GM12878 (cell line): ENCODE data around the gene SUSD1. TPM values are rescaled to one million over a fixed set of nuclear protein-coding genes. Genes with fewer than 3 reads are reported as not detected.

ENCODE experiments used
- ATAC-seq: fragments of 200-7000 bp; cut with Tn5 transposase; 3 replicates; pipeline ENCODE4 v1.9.1; 2020; ENCODE audit warnings: mild to moderate bottlenecking, moderate library complexity
- BruUV-seq: library from RNA; stranded (reverse); fragments of 400-500 nt; replicated peaks from 2 replicates; lab custom pipeline; 2021; lab: Mats Ljungman, UMichigan
- CTCF ChIA-PET: fragments of 300-600 bp; sonication (Branson Sonifier 250); formaldehyde crosslinking; extraction: SDS; loops from one replicate; lab custom pipeline; 2021; ENCODE audit warnings: inconsistent platforms; lab: Yijun Ruan, JAX
- POLR2A ChIA-PET: fragments of 350-600 bp; formaldehyde crosslinking; extraction: SDS; loops from one replicate; lab custom pipeline; 2021; ENCODE audit warnings: inconsistent platforms; lab: Charles Lee
- RAD21 ChIA-PET: fragments of 300-600 bp; sonication (Branson Sonifier 250); formaldehyde crosslinking; loops from one replicate; lab custom pipeline; 2023; ENCODE audit warnings: antibody characterized with exemption; ENCODE audit not compliant: unreplicated experiment; lab: Charles Lee
- SMC1A ChIA-PET: fragments of 300-600 bp; sonication (Branson Sonifier 250); formaldehyde crosslinking; loops from one replicate; lab custom pipeline; 2023; ENCODE audit not compliant: unreplicated experiment, uncharacterized antibody; lab: Charles Lee
- DNase-seq: peaks from one replicate; pipeline ENCODE4 v3.0.0-alpha.2; 2011; ENCODE audit warnings: low read depth, low spot score
- FAIRE-seq: peaks from 3 replicates; lab custom pipeline; 2011; peaks lifted over from hg19 to GRCh38; lab: Jason Lieb, UNC
- H2AFZ ChIP-seq: 2 replicates; pipeline ENCODE4 v1.6.0; 2011; ENCODE audit warnings: low read depth, low read length, control low read depth; ENCODE audit not compliant: control insufficient read depth
- H3K27ac ChIP-seq: 2 replicates; pipeline ENCODE4 v1.5.1; 2011; ENCODE audit warnings: control low read depth; ENCODE audit not compliant: control insufficient read depth, insufficient read depth
- H3K27me3 ChIP-seq, 2 experiments: replicated peaks in 1 of 2; 2 replicates each; pipeline versions ENCODE4 v1.6.0 to v1.6.1; 2011; ENCODE audit warnings: low read length in 1 of 2; ENCODE audit not compliant: control insufficient read depth in 2 of 2, insufficient read depth in 2 of 2
- H3K36me3 ChIP-seq, 2 experiments: 2 replicates each; pipeline ENCODE4 v1.5.1; 2011; ENCODE audit warnings: low read length in 1 of 2; ENCODE audit not compliant: control insufficient read depth in 2 of 2, insufficient read depth in 2 of 2
- H3K4me1 ChIP-seq: 2 replicates; pipeline ENCODE4 v1.6.1; 2011; ENCODE audit warnings: mild to moderate bottlenecking, low read length, moderate library complexity, mixed read lengths; ENCODE audit not compliant: control insufficient read depth, insufficient read depth
- H3K4me2 ChIP-seq: 2 replicates; pipeline ENCODE4 v1.6.0; 2011; ENCODE audit warnings: control low read depth; ENCODE audit not compliant: control insufficient read depth, insufficient read depth
- H3K4me3 ChIP-seq: fragments of 200-600 bp; sonication (generic); 2 replicates; pipeline ENCODE4 v1.5.1; 2016
- H3K79me2 ChIP-seq: 2 replicates; pipeline ENCODE4 v1.6.0; 2011; ENCODE audit warnings: low read length; ENCODE audit not compliant: control insufficient read depth, insufficient read depth
- H3K9ac ChIP-seq: 2 replicates; pipeline ENCODE4 v1.8.0; 2011; ENCODE audit warnings: low read length, control low read depth, mixed read lengths; ENCODE audit not compliant: control insufficient read depth, insufficient read depth
- H3K9me3 ChIP-seq: replicated peaks from 3 replicates; pipeline ENCODE4 v1.5.1; 2011; ENCODE audit warnings: mild to moderate bottlenecking, low read length; ENCODE audit not compliant: control insufficient read depth, insufficient read depth
- H4K20me1 ChIP-seq: 2 replicates; pipeline ENCODE4 v1.6.0; 2011; ENCODE audit not compliant: control insufficient read depth, insufficient read depth
- BRCA1 ChIP-seq: IDR thresholded peaks from 2 replicates; pipeline ENCODE4 v1.6.1; 2011; ENCODE audit warnings: low read depth, low read length, improper control_type of control experiment
- CBFB ChIP-seq: IDR thresholded peaks from 2 replicates; pipeline ENCODE4 v1.6.1; 2016; ENCODE audit warnings: antibody characterized with exemption, low read depth
- CHD1 ChIP-seq: IDR thresholded peaks from 2 replicates; pipeline ENCODE4 v1.6.1; 2012; ENCODE audit warnings: low read depth, low read length, improper control_type of control experiment
- EGR1 ChIP-seq, 2 experiments: IDR thresholded peaks; 1 replicate in 1 of 2; 2 replicates in 1 of 2; pipeline ENCODE4 v1.6.1; 2011 to 2012; ENCODE audit warnings: low read depth in 2 of 2, low read length in 2 of 2, borderline replicate concordance in 1 of 2, mild to moderate bottlenecking in 1 of 2, moderate library complexity in 1 of 2
- GATAD2B ChIP-seq: fragments of 450-650 bp; conservative IDR thresholded peaks from 2 replicates; pipeline ENCODE4 v1.6.1; 2017; ENCODE audit warnings: low read depth, mild to moderate bottlenecking, moderate library complexity
- HDGF ChIP-seq: fragments of 450-650 bp; IDR thresholded peaks from 2 replicates; pipeline ENCODE4 v1.6.1; 2016; ENCODE audit warnings: antibody characterized with exemption
- MEF2A ChIP-seq: IDR thresholded peaks from 2 replicates; pipeline ENCODE4 v1.6.1; 2011; ENCODE audit warnings: low read depth, mild to moderate bottlenecking, low read length, moderate library complexity; ENCODE audit not compliant: insufficient read depth
- RAD51 ChIP-seq: fragments of 450-650 bp; IDR thresholded peaks from 2 replicates; pipeline ENCODE4 v1.6.1; 2016; ENCODE audit warnings: moderate library complexity, mild to moderate bottlenecking, inconsistent platforms
- TARDBP ChIP-seq: IDR thresholded peaks from 2 replicates; pipeline ENCODE4 v1.6.1; 2016; ENCODE audit warnings: borderline replicate concordance
- TBL1XR1 ChIP-seq: IDR thresholded peaks from 2 replicates; pipeline ENCODE4 v1.6.1; 2012; ENCODE audit warnings: low read depth, low read length, improper control_type of control experiment
- TCF12 ChIP-seq: IDR thresholded peaks from 2 replicates; pipeline ENCODE4 v1.6.1; 2011; ENCODE audit warnings: low read depth, mild to moderate bottlenecking, low read length
- WRNIP1 ChIP-seq: IDR thresholded peaks from 2 replicates; pipeline ENCODE4 v1.6.1; 2011; ENCODE audit warnings: low read depth, low read length, improper control_type of control experiment, borderline replicate concordance
- YBX1 ChIP-seq: fragments of 450-650 bp; IDR thresholded peaks from 2 replicates; pipeline ENCODE4 v1.6.1; 2016; ENCODE audit warnings: antibody characterized with exemption
- ZNF622 ChIP-seq: fragments of 450-650 bp; IDR thresholded peaks from 2 replicates; pipeline ENCODE4 v1.6.1; 2017; ENCODE audit warnings: mild to moderate bottlenecking, inconsistent platforms
- WGBS: methylation state at CpG from one replicate; pipeline ENCODE4 v1.1.6; 2016; ENCODE audit warnings: low lambda C conversion rate; ENCODE audit not compliant: insufficient replicate concordance, insufficient coverage; ENCODE audit errors: missing lambda C conversion rate; 5-methylcytosine and 5-hydroxymethylcytosine counted together
- in situ Hi-C: fragments of 300-500 bp; cut with MboI; formaldehyde crosslinking; loops from 9 replicates; pipeline ENCODE4 v1.14.3; 2018; ENCODE audit warnings: mixed read lengths
- intact Hi-C: fragments of 100-400 bp; cut with micrococcal nuclease; formaldehyde crosslinking; loops from one replicate; pipeline ENCODE4 v1.14.2; 2022; ENCODE audit not compliant: unreplicated experiment
- polyA plus RNA-seq, 11 experiments: library from polyadenylated mRNA; depleted of rRNA in 4 of 11; unstranded in 6 of 11; stranded (reverse) in 5 of 11; fragments of >200 nt; fragmentation: Nextera tagmentation in 4 of 11; fragmentation: Illumina TruSeq in 1 of 11; extraction: Ambion mirVana in 4 of 11; extraction: Trizol in 1 of 11; gene quantifications; 1 replicate in 1 of 11; 2 replicates in 10 of 11; pipeline versions ENCODE4 v1.2.1 to v1.2.3, GENCODE V29; 2011 to 2016; ENCODE audit warnings: inconsistent platforms in 2 of 11, missing spikeins in 2 of 11, low read depth in 1 of 11
- total RNA-seq, 4 experiments: library from RNA; depleted of rRNA in 3 of 4; stranded (reverse); fragments of >200 nt in 3 of 4; fragmentation: Illumina TruSeq in 1 of 4; extraction: Trizol in 1 of 4; gene quantifications; 2 replicates each; pipeline versions ENCODE4 v1.2.1 to v1.2.3, GENCODE V29; 2013 to 2021
- TF ChIP-seq, protein P1 (sequence below): fragments of 150-350 bp; IDR thresholded peaks from 2 replicates; pipeline ENCODE4 v1.6.1; 2016; ENCODE audit warnings: low read depth, low read length
- TF ChIP-seq, protein P2 (sequence below): fragments of 450-650 bp; IDR thresholded peaks from 2 replicates; pipeline ENCODE4 v1.6.1; 2016; ENCODE audit warnings: mild to moderate bottlenecking

Gene SUSD1
- total and polyA plus RNA-seq, 10 of the 15 experiments (the other 5 are each of a cell fraction or from before 2014, with no cell fraction given), result 6.7 to 20.8 (median 13.2) TPM

DNA sequence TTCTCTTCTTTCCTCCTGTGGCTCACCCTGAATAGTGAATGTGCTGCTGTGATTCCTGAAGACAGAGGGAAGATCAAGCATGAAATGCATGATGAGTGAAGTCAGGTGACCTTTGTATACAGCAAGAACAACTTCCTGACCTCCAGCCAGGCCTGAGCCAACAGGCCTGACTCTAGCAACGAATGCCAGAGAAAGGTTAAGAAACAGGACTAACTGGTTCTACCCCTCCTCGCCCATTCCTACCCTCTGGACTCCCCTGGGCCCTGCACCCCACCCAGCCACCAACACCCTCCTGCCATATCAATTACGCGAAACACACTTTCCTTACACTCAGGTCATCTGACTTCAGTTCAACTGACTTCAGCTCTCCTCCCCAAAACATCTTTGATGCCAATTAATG is 4.9 kb downstream of the SUSD1 start:
- H3K9me3 ChIP-seq, result no peaks in the 10 kb centered on the region
- no peak overlapping the region for H3K4me3 ChIP-seq
- no peak overlapping the region for H2AFZ ChIP-seq
- H3K4me1 ChIP-seq, result peaks cover 10% of the 10 kb centered on the region
- ChIA-PET POLR2A (no interaction called here), SMC1A (interaction anchor here (0.6 to 0.7 kb wide), 2 partner anchors 1355 to 1423 kb away, joined by 3 to 5 read pairs; no protein-coding TSS in a partner anchor), RAD21 (no interaction called here), CTCF (no interaction called here)
- FAIRE-seq (no peak), ATAC-seq (no peak), DNase-seq (no peak)
- H3K27ac ChIP-seq, result no peak overlapping the region
- no TSS peak for BruUV-seq
- in situ Hi-C loops, result no loop called here
- TF ChIP-seq HDGF, result no peak
- no peak for TF ChIP-seq RAD51
- TF ChIP-seq EGR1 (IDR thresholded peaks at IDR 0.05; ENCODE audit: borderline replicate concordance in 1 of 2, low read depth in 2 of 2, low read length in 2 of 2), result no peak
- TF ChIP-seq MEF2A, result no peak
- no peaks in the 10 kb centered on the region for H3K36me3 ChIP-seq
- WGBS, result 81% methylated on average over 4 of the region's 4 CpGs
- H3K9ac ChIP-seq, result no peak overlapping the region
- no peaks in the 10 kb centered on the region for H3K79me2 ChIP-seq
- no peaks in the 10 kb centered on the region for H4K20me1 ChIP-seq
- H3K27me3 ChIP-seq, result no peaks in the 10 kb centered on the region
- intact Hi-C loops, result loop anchor here (5.0 kb wide), 1 partner anchor 162 kb away; the partner anchor contains the start of gene PTBP3
- H3K4me2 ChIP-seq, result no peak overlapping the region

DNA sequence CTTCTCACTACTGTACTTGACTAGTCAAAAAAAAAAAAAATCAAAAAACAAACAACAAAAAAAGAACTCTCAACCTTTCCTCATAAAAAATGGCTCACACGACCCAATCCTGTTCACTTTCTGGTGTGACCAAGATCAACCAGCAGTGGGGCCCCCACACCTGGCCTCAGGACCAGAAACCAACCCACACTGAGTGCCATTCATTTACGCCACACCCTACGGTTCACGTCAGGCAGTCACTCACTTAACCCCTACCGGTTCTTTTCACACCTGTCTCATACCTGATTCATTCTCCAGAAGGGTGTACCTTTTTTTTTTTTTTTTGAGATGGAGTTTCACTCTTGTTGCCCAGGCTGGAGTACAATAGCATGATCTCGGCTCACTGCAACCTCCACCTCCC is 5.7 kb downstream of the SUSD1 start:
- ChIA-PET RAD21 (no interaction called here), SMC1A (interaction anchor here (0.7 kb wide), 1 partner anchor 1423 kb away, joined by 5 read pairs; no protein-coding TSS in a partner anchor), CTCF (no interaction called here), POLR2A (no interaction called here)
- H3K27me3 ChIP-seq, result no peaks in the 10 kb centered on the region
- WGBS, result 82% methylated on average over 6 of the region's 6 CpGs
- H2AFZ ChIP-seq, result no peak overlapping the region
- intact Hi-C loops, result no loop called here
- DNase-seq (no peak), FAIRE-seq (no peak), ATAC-seq (no peak)
- BruUV-seq, result no TSS peak
- H4K20me1 ChIP-seq, result no peaks in the 10 kb centered on the region
- H3K36me3 ChIP-seq, result no peaks in the 10 kb centered on the region
- no peaks in the 10 kb centered on the region for H3K9me3 ChIP-seq
- H3K4me1 ChIP-seq, result peaks cover 9% of the 10 kb centered on the region
- H3K4me3 ChIP-seq, result no peak overlapping the region
- H3K9ac ChIP-seq, result no peak overlapping the region
- H3K4me2 ChIP-seq, result no peak overlapping the region
- in situ Hi-C loops, result loop anchor here (5.0 kb wide), 1 partner anchor 48 kb away; no protein-coding TSS in a partner anchor
- no peak overlapping the region for H3K27ac ChIP-seq
- H3K79me2 ChIP-seq, result no peaks in the 10 kb centered on the region
- TF ChIP-seq ZNF622 (no peak), GATAD2B (no peak), TARDBP (no peak), TBL1XR1 (no peak), YBX1 (no peak), WRNIP1 (no peak), CHD1 (no peak), CBFB (no peak), TCF12 (no peak), BRCA1 (no peak)
- TF ChIP-seq, protein P1, sequence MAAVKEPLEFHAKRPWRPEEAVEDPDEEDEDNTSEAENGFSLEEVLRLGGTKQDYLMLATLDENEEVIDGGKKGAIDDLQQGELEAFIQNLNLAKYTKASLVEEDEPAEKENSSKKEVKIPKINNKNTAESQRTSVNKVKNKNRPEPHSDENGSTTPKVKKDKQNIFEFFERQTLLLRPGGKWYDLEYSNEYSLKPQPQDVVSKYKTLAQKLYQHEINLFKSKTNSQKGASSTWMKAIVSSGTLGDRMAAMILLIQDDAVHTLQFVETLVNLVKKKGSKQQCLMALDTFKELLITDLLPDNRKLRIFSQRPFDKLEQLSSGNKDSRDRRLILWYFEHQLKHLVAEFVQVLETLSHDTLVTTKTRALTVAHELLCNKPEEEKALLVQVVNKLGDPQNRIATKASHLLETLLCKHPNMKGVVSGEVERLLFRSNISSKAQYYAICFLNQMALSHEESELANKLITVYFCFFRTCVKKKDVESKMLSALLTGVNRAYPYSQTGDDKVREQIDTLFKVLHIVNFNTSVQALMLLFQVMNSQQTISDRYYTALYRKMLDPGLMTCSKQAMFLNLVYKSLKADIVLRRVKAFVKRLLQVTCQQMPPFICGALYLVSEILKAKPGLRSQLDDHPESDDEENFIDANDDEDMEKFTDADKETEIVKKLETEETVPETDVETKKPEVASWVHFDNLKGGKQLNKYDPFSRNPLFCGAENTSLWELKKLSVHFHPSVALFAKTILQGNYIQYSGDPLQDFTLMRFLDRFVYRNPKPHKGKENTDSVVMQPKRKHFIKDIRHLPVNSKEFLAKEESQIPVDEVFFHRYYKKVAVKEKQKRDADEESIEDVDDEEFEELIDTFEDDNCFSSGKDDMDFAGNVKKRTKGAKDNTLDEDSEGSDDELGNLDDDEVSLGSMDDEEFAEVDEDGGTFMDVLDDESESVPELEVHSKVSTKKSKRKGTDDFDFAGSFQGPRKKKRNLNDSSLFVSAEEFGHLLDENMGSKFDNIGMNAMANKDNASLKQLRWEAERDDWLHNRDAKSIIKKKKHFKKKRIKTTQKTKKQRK, result no peak
- TF ChIP-seq, protein P2, sequence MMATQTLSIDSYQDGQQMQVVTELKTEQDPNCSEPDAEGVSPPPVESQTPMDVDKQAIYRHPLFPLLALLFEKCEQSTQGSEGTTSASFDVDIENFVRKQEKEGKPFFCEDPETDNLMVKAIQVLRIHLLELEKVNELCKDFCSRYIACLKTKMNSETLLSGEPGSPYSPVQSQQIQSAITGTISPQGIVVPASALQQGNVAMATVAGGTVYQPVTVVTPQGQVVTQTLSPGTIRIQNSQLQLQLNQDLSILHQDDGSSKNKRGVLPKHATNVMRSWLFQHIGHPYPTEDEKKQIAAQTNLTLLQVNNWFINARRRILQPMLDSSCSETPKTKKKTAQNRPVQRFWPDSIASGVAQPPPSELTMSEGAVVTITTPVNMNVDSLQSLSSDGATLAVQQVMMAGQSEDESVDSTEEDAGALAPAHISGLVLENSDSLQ, result no peak
